Stimulated activated CD4-positive, alpha-beta T cell treated with anti-CD3 and anti-CD28 coated beads, Interleukin-4, amount 100 ng/mL, for 4 hours (primary cell): ENCODE measurements around the gene DAD1.
"Not testable (repeated sequence)": the region's sequence is repeated elsewhere in the genome, so short reads cannot be mapped to it uniquely, and the experiment has no call there.

Source experiments
- DNase-seq, 2 experiments: peaks; one replicate each; pipeline ENCODE4 v3.0.0-alpha.2; 2020

DAD1 gene

DNA sequence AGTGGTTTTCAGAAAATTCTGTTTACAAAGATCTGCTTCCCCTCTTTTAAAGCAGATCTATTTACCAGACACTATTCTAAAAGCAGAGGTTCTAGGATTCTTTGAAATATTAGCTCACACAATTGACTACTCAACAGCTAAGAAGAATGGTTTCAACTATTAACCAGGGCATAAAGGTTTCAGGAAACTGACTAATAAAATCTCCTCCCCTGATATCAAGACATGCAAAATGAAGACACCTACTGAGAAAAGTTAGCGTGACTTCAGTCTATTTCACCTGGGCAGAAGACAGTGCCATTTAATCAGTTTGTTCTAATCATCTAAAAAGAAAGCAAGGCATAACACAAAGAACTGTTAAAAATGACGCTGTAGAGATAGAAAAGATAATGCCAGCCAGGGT is 22.2 kb downstream of the DAD1 start:
- no peak for DNase-seq

DNA sequence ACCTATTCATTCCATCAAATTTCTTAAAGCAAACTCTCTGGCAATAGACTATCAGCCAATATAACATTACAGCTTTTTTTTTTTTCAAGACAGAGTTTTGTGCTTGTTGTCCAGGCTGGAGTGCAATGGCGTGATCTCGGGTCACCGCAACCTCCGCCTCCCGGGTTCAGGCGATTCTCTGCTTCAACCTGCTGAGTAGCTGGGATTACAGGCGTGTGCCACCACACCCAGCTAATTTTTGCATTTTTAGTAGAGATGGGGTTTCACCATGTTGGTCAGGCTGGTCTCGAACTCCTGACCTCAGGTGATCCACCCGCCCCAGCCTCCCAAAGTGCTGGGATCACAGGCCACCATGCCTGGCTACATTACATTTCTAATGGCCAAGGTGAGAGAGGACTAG is 22.8 kb downstream of the DAD1 start:
- DNase-seq: not testable (repeated sequence)

DNA sequence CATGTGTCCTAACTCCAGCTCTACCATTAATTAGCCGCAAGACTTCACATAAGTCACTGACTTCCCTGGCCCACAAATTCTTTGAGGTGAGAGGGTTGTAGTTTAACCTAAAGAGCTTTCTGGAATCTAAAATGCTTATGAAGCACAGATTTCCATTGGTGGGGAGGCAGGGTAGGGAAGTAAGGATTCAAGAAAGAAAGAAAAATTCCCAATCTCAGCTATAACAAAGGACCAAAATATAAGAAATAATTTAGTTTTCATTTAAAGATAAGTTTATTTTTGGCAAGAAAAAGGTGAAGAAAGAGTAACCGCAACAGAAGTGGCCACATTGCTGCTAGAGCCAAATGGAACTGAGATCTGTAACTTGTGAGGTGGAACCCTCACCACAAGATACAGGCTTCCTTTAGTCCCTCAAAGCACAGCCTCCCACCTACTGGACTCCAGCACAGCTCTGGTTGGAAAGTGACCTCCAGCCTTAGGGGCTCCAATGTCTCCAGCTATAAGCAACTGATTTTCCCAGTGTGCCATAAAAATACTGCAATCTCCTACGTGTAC is 23.6 kb downstream of the DAD1 start:
- no peak for DNase-seq

DNA sequence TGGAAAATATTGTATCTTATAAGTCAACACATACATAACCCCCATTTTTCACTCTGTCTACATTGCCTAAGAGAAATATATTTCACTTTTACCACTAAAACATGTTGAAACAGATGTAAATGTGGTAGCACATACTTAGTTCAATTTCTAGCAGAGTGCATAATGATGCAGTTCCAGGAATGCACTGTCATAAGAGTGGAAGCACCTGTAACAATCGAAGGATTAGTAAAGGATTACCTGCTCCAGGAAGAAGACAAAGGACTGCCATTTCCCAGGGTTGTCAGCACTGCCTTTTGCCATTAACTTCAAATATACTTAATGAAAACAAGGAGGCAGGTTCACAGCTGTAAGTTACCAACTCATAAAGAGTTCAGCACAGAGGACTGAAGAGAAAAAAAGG is 24.6 kb downstream of the DAD1 start:
- no peak for DNase-seq

DNA sequence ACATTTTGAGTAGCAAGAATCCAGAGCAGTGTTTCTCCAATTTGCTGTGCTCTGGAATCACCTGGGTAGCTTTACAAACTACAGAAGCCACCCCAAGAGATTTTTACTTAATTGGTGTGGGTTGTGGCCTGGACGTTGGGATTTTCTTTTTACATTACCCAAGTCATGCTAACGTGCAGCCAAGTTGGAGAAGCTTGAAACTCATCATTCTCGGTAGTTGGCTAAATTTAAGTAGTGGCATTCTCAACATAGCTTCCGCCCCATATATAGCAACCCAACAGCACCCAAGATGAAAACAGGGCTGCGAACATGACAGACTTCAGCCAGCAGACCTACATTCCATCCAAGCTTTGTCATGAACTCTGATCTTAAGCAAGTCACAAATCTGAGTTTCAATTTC is 25.0 kb downstream of the DAD1 start:
- no peak for DNase-seq

DNA sequence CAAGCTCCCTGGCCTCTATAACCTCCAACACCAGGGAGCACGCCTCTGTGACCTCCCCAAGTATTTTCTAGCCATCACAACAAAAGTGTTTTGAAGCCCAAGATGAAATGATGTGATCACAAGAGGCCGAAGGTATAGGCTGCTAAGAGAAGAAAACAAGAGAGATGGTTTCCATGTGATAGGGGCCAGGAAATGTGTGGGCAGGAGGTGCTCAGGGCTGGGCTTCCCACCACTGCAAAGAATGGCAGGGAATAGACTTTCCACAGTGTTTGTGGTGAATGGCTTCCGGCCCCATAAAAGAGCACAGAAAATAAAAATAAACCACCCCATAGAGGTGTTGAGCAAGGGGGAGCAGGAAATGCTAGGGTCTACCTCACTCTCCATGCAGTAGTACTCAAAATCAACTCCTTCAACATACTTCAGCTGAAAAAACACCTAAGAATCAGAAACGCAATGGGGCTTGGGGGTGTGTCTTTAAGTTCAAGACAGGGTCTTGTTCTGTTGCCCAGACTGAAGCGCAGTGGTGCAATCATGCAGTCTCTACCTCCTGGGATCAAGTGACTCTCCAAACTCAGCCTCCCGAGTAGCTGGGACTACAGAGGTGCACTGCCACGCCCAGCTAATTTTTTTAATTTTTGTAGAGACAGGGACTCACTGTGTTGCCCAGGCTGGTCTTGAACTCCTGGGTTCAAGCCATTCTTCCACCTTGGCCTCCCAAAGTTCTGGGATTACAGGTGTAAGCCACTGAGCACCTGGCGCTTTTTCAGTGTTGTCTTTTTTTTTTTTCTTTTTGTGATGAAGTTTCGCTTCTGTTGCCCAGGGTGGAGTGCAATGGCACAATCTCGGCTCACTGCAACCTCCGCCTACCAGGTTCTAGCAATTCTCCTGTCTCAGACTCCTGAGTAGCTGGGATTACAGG is 27.1 kb downstream of the DAD1 start:
- DNase-seq: peak; percentile 55 to 82

DNA sequence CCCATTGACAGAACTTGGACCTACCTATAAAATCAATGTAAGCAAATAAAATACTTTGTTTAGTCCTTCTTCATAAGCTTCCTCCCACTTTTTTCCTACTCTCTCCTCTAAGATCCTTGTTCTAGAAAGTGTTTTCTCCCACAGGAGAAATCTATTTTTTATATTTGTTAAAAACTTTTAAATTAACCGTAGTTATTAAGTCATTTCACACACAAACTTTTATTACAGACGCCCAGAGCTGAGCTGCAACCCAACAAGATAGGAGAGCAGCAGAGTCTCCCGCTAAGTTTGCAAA is 27.7 kb downstream of the DAD1 start:
- no peak for DNase-seq

DNA sequence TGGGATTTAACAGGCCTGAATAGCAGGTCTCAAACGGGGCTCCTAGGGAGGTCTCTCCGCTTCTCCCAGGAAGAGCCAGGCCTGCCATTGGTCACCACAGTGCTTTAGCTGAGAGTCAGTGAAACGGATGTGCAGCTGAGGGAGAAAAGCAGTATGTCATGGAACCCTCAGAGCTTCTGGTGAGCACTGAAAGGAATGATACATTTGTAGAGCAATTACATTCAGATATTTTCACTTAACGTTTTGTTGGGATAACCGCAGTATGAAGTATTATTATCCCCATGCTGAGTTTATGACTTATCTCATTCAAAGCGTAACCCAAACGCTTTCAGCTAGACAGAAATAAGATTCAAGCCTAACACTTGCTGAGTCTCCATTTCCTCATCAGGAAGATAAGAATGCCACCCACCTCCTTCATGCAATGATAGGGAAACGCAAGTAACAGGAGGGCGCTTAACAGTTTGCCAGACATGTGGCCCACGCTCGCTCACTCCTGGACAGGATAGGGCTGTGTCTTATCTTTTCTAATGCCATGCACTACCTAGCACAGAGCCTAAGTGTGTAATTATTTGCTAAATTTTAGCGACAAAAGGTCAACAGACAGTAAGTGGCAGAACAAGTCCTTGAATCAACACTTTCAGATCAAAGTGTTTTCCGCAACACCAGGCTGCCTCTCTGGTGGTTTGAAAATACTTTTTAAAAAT is 28.2 kb downstream of the DAD1 start:
- no peak for DNase-seq

DNA sequence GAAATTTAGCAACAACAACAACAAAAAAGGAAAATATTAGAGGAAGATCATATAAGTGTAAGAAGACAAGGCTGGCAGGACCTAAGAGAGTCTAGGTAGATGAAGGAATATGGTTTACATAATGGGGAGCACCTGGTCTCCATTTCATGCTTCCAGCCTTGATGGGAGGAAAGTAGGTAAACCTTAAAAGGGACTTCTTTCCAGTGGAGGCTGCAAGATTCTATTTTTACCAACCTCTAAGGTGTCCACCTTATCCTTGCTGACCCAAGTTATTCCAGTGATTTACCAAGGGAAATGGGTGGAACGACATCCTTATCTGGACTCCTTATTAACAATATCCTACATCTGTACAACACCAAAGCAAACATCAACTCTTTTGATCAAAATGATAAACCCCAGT is 30.0 kb downstream of the DAD1 start:
- no peak for DNase-seq

DNA sequence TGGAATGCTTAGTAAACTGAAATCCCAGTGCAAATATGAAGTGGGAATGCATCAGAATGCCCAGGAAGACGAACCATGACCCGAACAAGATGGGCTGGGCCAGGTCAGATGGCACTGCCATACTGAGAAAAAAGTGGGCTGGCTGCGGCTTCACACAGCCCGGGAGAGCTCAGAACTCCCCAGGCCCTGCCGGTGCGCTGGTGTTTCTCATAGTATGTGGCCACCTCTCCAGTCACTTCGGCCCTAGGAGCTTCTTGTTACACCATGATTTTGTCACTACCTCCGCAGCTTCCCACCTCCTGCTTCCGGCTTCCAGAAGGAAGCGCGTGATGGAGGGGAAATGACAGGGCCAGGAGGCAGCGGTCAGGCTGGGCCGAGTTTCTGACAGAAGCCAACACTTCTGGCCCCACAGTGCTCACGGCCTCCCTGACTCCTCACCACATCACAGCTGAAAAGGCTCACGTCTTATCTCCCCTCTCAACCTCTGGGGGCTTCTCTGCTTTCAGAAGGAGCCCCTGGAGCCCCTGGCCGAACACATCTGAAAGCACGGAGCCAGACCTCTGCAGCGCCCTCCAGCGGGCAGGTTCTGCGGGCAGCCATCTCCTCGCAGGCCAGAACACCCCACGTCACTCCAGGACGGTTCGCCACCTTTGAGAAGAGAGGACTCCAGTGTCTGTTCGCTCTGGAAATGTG is 30.7 kb downstream of the DAD1 start:
- peak in 1 of 2 experiments; percentile 52 for DNase-seq

DNA sequence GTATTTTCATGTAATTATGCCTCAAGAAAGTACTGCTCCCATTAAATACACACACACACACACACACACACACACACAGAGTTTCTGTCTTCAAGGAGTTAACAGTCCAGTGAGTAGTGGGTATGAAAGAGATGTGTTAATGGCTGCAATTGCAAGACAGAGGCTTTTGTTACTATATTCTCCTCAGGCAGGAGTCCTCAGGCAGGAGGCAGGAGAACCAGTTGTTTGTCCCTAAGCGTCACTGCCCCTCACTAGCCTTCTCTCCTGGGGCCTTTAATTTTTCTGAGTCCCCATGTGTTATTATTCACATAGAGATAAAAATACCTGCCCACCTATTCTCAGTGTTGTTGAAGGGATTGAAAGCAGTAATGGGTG is 31.2 kb downstream of the DAD1 start:
- DNase-seq: no peak

DNA sequence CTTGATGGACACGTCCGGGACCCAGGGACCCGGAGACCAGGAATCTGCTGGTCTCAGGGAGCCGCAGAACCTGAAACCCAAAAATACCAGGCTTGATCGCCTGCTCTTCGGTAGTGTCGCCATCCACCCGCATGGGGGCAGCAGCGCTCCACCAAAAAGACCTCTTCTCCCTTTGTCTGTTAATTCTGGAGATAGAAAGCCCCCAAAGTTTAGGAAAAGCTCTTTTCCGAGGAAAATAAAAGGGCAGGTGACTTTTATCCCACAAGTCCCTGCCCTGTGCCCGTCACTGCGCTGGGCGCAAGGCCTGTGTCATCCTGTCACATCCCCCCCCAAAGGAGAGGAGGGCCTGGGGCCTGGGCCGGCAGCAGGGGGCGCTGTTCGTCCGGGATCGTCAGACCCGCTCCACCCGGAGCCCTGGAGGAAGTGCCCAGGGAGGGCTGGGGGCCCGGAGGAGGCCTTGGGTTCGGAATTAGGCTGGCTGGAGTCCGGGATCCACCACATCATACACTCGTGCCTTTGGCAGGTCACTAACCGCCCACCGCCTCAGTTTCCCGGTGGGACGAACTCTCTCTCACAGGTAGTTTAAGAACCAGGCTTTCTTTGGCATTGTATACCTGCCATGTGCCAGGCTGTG is 31.9 kb downstream of the DAD1 start:
- DNase-seq: peak; percentile 89 to 97

DNA sequence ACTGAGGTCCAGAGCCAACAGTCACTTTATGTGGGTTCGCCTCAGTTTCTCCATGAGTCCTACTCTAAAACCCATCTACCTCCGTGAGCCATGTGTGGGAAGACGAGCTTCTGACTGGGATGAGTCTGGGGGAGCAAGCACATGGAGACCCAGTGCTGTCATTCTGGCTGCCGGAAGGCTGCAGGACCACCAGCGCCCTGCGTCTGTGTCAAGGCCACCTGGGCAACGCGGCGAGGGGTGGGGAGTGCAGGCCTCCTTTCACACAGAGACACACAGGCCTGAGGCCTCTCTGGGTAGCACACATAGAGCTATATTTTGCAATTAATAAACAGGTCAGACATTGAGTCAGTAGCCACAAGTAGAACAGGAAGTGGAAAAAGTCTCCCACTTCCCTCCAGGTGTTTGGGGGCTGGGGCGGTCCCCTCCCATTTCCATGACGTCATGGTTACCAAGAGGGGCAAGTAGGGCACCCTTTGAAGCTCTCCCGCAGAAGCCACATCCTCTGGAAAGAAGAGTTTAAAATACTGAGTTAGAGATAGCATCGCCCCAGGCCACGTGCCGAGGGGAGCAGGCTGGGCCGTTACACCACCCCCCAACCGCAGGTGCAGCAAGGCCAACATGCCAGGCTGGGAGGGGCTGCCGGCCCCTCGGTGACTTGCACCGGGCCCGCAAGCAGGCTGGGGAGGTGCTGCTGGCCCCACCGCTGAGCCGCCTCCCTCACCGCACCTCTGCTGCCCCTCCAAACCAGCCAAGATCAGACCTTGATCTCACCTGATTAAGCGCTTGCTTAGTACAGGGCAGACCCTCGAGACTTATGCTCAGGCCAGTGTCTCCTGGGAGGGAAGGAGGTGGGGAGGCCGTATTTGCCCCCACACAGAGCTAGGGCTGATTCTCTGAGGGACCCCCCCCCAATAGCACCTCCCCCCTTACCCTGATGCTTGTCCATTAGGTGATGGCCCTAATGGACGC is 32.7 kb downstream of the DAD1 start:
- peak; percentile 86 to 98 for DNase-seq

DNA sequence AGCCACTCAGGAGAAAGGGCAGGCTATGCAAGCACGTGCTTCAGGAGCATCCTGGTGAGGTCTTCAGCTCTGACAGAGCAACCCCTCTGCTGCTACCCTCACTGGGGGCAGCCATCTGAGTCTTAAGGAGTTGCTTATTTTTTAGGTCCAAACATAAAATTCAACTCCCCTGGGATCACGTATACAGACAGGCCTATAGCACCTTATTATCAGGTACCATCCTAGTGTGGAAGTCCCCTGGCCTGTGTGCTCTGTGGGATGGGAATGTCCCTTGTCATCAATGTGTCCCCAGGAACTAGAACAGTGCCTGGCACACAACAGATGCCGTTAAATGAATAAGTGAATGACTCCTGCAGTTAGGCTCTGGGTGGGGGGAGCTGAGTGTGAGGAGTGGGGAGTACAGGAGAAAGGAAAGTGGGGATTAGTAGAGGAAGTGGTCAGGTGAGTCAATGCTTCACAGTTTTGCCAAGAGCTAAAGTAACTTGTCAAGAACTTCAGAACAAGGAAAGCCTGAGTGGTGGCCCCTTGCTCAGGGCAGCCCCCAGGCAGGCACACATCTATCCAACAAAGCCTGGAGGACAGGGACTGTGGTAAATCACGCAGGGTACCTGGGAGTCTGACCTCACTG is 33.5 kb downstream of the DAD1 start:
- DNase-seq: peak; percentile 60 to 80

DNA sequence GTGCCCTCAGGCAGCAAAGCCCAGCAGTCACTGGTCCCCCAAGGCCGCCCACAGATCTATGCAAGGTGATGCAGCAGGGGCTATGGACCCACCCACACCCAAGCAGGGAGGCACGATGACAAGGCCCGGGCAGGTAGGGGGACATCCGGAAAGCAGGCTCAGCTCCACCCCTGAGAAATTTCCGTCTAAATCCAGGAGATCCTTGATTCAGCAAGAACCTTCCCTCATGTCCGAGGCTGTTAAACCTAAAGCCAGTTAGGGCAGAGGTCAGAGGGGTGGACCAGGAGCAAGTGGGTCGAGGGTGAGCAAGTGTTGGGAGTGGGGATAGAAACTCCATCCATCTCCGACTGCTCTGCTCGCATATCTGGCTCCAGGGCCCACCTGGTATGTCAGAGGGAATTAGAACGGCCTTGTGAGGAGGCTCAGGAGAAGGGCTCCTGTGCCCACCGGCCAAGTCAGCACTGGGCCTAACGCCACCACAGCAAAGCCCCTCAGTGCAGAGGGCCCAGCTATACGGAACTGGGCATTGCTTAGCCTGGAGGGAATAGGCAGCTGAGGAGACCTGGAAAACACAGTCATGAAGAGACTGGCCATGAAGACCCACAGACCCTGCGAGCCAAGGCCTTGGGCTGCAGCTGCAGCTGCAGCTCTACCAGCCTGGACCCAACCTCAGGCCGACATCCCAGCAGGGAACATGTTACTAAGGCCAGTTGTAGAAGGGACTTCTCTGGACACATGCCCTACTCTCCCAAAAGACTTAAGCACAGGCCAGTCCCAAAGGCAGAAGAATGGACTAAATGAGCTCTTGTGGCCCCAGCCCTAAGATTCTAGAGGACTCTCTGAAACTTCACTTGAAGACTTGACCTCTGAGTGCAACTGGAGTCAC is 34.3 kb downstream of the DAD1 start:
- peak; percentile 39 to 52 for DNase-seq

DNA sequence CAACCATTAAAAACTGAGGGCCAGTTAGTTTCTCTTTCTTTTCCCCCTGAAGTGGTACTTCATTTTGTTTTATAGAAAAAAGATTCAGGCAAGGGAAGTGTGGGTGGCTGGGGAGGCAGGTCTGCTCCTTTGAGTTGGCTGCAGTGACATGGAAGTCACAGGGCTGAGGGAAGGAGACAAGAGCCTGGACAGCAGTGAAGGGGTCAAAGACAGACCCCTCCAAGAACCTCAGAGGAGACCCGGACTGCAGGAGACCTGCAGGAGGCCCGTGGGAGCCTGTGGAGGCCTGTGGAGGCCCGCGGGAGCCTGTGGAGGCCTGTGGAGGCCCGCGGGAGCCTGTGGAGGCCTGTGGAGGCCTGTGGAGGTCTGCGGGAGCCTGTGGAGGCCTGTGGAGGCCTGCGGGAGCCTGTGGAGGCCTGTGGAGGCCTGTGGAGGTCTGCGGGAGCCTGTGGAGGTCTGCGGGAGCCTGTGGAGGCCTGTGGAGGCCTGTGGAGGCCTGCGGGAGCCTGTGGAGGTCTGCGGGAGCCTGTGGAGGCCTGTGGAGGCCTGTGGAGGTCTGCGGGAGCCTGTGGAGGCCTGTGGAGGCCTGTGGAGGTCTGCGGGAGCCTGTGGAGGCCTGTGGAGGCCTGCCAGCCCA is 35.0 kb downstream of the DAD1 start:
- not testable (repeated sequence) for DNase-seq

DNA sequence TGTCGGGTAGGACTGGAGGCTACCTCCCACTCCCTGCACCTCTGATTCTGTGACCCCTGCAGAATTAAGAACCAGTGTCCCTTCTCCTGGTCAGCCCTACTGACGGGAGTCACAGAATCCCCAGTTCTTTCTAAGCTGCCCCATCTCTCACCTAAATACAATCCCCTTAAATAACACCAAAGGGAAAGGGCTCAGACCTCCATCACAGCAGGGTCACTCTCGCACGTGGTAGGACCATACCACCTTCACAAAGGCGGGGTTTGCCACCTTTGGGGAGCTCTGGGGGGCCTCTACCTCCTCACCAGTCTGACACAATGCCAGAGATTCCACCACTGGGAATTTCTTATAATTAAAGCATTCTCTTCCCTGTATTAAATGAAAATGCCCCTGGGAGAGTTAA is 35.6 kb downstream of the DAD1 start:
- no peak for DNase-seq

DNA sequence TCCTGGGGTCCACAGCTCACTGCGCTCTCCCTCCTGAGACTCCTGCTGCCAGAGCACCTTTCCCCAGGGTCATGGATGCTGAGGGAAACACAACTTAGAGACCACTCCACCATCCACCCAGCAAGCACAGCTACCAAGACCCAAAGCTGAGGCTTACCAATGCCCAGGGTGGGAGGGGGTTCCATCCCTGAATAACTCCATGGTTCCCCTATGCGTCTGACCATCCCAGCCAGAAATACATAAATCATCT is 36.3 kb downstream of the DAD1 start:
- DNase-seq: no peak

DNA sequence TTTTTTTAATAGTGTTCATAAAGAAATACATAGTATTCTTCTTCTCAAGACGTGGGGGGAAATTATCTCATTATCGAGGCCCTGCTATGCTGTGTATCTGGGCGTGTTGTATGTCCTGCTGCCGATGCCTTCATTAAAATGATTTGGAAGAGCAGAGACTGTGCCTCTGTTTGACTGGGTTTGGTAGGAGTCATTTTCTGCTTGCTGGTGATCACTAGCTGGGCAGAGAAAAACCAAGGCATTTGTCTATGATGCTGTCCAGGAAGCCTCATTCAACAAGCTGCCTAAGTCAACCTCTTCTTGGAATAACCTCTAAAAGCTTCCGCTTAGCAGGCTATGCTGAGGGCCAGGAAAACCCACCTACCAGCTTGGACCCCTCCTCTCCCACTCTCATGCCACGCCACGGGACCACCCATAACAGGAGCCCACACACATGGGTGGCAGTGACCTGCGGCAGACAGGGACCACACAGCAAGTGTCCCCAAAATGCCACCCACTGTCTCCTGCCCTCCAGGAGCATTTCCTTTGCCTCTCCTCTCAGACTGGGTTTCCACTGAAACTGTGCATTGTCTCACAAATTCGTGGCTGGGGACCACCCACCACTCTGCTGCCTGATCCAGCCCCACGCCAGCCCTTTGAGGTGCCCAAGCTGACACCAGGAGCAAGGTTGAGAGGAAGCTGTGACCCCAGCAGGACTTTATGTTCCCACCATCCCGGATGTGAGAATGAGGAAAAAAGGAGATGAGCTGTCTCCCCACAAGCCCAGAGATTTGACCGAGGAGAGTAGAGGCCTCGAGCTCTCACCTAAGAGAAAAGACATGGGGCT is 36.8 kb downstream of the DAD1 start:
- no peak for DNase-seq
